Activated CD8-positive, alpha-beta memory T cell treated with anti-CD3 and anti-CD28 coated beads, Interleukin-2, amount 50 U/mL, for 1 hour (primary cell): ENCODE results near the gene MOV10L1.

Experiments used
- DNase-seq: peaks from one replicate; pipeline ENCODE4 v3.0.0-alpha.2; 2020; ENCODE audit errors: extremely low read depth

MOV10L1 gene

GRCh38 chr22:50175921-50176849, 86.4 kb downstream of the MOV10L1 start:
- DNase-seq, result no peak

- no peak for DNase-seq
Measured at GRCh38 chr22:50176850-50177536, 87.2 kb downstream of the MOV10L1 start.

GRCh38 chr22:50177537-50178470, 88.0 kb downstream of the MOV10L1 start:
- no peak for DNase-seq

GRCh38 chr22:50178471-50178864, 88.7 kb downstream of the MOV10L1 start:
- DNase-seq, result no peak

- no peak for DNase-seq
Measured at GRCh38 chr22:50178871-50179869, 89.4 kb downstream of the MOV10L1 start.

GRCh38 chr22:50179937-50180726, 90.3 kb downstream of the MOV10L1 start:
- no peak for DNase-seq

- no peak for DNase-seq
Measured at GRCh38 chr22:50180727-50181521, 91.1 kb downstream of the MOV10L1 start.

- DNase-seq, result no peak
Measured at GRCh38 chr22:50182176-50183081, 92.6 kb downstream of the MOV10L1 start.

- DNase-seq, result no peak
Measured at GRCh38 chr22:50183141-50183971, 93.5 kb downstream of the MOV10L1 start.

- no peak for DNase-seq
Measured at GRCh38 chr22:50184004-50184901, 94.4 kb downstream of the MOV10L1 start.

- DNase-seq, result no peak
Measured at GRCh38 chr22:50184902-50185374, 95.1 kb downstream of the MOV10L1 start.

GRCh38 chr22:50185375-50186087, 95.7 kb downstream of the MOV10L1 start, which contains the start of gene TRABD:
Gene TRABD (plus strand): TSS chr22:50185913. CDS start chr22:50193061, 7,148 bp downstream.
- DNase-seq, result peak; percentile 77

GRCh38 chr22:50186181-50186714, 96.4 kb downstream of the MOV10L1 start:
- no peak for DNase-seq

GRCh38 chr22:50186761-50187523, 97.1 kb downstream of the MOV10L1 start:
- DNase-seq, result no peak
